Fibroblast of lung (primary cell): ENCODE results near the gene C1QL3. TPM values are rescaled to one million over a fixed set of nuclear protein-coding genes. Genes with fewer than 3 reads are reported as not detected.

Experiments used
- DNase-seq, 2 donors: peaks; one replicate each; pipeline versions ENCODE4 v3.0.0 to v3.0.0-alpha.2; 2010; ENCODE audit warnings: low read depth in 2 of 2
- H2AFZ ChIP-seq: 2 replicates; pipeline ENCODE4 v1.5.1; 2012; ENCODE audit warnings: low read length, control low read depth, inconsistent platforms
- H3K27ac ChIP-seq: 2 replicates; pipeline ENCODE4 v1.5.1; 2011; ENCODE audit warnings: low read length, control low read depth; ENCODE audit not compliant: insufficient read depth
- H3K27me3 ChIP-seq: 2 replicates; pipeline ENCODE4 v1.5.1; 2011; ENCODE audit warnings: mild to moderate bottlenecking, low read length; ENCODE audit not compliant: control insufficient read depth, insufficient read depth
- H3K36me3 ChIP-seq: 2 replicates; pipeline ENCODE4 v1.5.1; 2011; ENCODE audit warnings: low read length; ENCODE audit not compliant: control insufficient read depth, insufficient read depth
- H3K4me1 ChIP-seq: 2 replicates; pipeline ENCODE4 v1.5.1; 2011; ENCODE audit warnings: low read length; ENCODE audit not compliant: control insufficient read depth, insufficient read depth; ENCODE audit errors: extremely low read depth
- H3K4me2 ChIP-seq: 2 replicates; pipeline ENCODE4 v1.5.1; 2011; ENCODE audit warnings: low read length, control low read depth; ENCODE audit not compliant: insufficient read depth; ENCODE audit errors: extremely low read depth
- H3K4me3 ChIP-seq, 4 experiments: fragments of 200-600 bp in 1 of 4; sonication (generic) in 1 of 4; replicated peaks in 1 of 4; 2 replicates each; pipeline ENCODE4 v1.5.1; 2011 to 2016; ENCODE audit warnings: low read length in 4 of 4, low read depth in 3 of 4, mild to moderate bottlenecking in 3 of 4, control low read depth in 2 of 4, inconsistent platforms in 1 of 4, mixed read lengths in 1 of 4; ENCODE audit not compliant: insufficient read depth in 1 of 4; ENCODE audit errors: control extremely low read depth in 1 of 4
- H3K79me2 ChIP-seq: 2 replicates; pipeline ENCODE4 v1.5.1; 2012; ENCODE audit warnings: mild to moderate bottlenecking, low read length, inconsistent platforms; ENCODE audit not compliant: control insufficient read depth, insufficient read depth
- H3K9ac ChIP-seq: 2 replicates; pipeline ENCODE4 v1.5.1; 2011; ENCODE audit warnings: mild to moderate bottlenecking, low read length, control low read depth; ENCODE audit not compliant: insufficient read depth
- H3K9me3 ChIP-seq: 2 replicates; pipeline ENCODE4 v1.5.1; 2012; ENCODE audit warnings: low read depth, low read length; ENCODE audit not compliant: control insufficient read depth, insufficient read depth
- H4K20me1 ChIP-seq: 2 replicates; pipeline ENCODE4 v1.5.1; 2011; ENCODE audit warnings: low read length; ENCODE audit not compliant: control insufficient read depth, insufficient read depth; ENCODE audit errors: extremely low read depth
- EZH2 ChIP-seq: IDR thresholded peaks from 2 replicates; pipeline ENCODE4 v1.5.1; 2012; ENCODE audit warnings: low read length, control low read depth, mild to moderate bottlenecking; ENCODE audit errors: missing control alignments
- polyA plus RNA-seq, 2 donors: library from polyadenylated mRNA; depleted of rRNA in 1 of 2; stranded (reverse) in 1 of 2; unstranded in 1 of 2; fragments of >200 nt; gene quantifications; 2 replicates each; pipeline ENCODE4 v1.2.1, GENCODE V29; 2011 to 2012; ENCODE audit warnings: missing spikeins in 1 of 2
- total RNA-seq: library from RNA; depleted of rRNA; stranded (reverse); fragments of >200 nt; gene quantifications from 2 replicates; pipeline ENCODE4 v1.2.1, GENCODE V29; 2014
- TF ChIP-seq, protein P1 (sequence below), 2 donors: IDR thresholded peaks in 1 of 2; conservative IDR thresholded peaks in 1 of 2; 1 replicate in 1 of 2; 2 replicates in 1 of 2; pipeline ENCODE4 v1.5.1; 2011 to 2012; ENCODE audit warnings: low read length in 2 of 2, control low read depth in 1 of 2, inconsistent platforms in 1 of 2, low read depth in 1 of 2, mild to moderate bottlenecking in 1 of 2

Gene C1QL3
- total and polyA plus RNA-seq, 2 donors (not counting 1 experiment from before 2014, with no cell fraction given), result 0.17 TPM; not detected in 1

DNA sequence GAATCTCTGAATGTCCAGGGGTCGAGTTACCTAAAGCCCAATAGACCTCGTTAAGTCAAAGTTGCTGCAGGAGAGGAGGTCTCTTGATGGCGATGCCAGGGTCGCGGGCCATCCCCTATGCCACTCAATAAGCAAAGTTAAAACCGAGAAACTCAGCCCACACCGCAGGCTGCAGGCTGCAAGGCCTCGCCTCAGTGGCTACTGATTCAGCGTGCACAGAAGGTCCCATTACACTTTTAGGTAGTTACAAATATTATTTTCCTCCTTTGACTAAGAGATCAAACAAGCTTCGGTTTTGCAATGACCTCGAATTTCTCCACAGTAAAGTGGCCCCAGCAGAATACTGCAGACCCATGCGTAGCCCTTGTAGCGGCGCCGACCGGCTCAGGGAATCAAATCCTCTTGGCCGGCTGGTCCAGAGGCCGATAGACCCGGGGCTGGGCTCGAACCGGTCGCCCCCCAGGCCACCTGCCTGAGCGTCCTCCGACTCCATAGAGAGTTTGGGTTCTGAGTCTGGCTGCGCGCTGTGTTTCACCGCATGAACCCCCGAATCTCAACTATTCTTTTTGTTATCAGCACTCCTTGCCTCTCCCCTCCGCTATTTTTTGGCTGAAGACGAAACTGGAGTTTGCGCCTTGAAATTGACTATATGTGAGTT lies 2.3 kb downstream of the C1QL3 start:
- TF ChIP-seq, protein P1, sequence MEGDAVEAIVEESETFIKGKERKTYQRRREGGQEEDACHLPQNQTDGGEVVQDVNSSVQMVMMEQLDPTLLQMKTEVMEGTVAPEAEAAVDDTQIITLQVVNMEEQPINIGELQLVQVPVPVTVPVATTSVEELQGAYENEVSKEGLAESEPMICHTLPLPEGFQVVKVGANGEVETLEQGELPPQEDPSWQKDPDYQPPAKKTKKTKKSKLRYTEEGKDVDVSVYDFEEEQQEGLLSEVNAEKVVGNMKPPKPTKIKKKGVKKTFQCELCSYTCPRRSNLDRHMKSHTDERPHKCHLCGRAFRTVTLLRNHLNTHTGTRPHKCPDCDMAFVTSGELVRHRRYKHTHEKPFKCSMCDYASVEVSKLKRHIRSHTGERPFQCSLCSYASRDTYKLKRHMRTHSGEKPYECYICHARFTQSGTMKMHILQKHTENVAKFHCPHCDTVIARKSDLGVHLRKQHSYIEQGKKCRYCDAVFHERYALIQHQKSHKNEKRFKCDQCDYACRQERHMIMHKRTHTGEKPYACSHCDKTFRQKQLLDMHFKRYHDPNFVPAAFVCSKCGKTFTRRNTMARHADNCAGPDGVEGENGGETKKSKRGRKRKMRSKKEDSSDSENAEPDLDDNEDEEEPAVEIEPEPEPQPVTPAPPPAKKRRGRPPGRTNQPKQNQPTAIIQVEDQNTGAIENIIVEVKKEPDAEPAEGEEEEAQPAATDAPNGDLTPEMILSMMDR (conservative IDR thresholded peaks at IDR 0.05 in 1 of 2, IDR thresholded peaks at IDR 0.05 in 1 of 2; ENCODE audit: low read depth in 1 of 2, low read length in 2 of 2), result no peak
- peak; percentile 85 for TF ChIP-seq EZH2

GRCh38 chr10:16518822-16519221 lies 2.9 kb downstream of the C1QL3 start:
- peak in 1 of 2 donors; percentile 13 for DNase-seq
- no peak overlapping the region for H3K27ac ChIP-seq
- no peak overlapping the region for H3K4me3 ChIP-seq
- no peak overlapping the region for H3K4me2 ChIP-seq
- no peaks in the 10 kb centered on the region for H3K9me3 ChIP-seq
- no peak overlapping the region for H3K9ac ChIP-seq
- TF ChIP-seq, protein P1 (conservative IDR thresholded peaks at IDR 0.05 in 1 of 2, IDR thresholded peaks at IDR 0.05 in 1 of 2; ENCODE audit: low read depth in 1 of 2, low read length in 2 of 2), result peak; percentile 26 to 41
- no peak for TF ChIP-seq EZH2
- no peak overlapping the region for H2AFZ ChIP-seq
- peaks cover 32% of the 10 kb centered on the region for H3K27me3 ChIP-seq
- no peaks in the 10 kb centered on the region for H3K4me1 ChIP-seq
- H3K79me2 ChIP-seq, result no peaks in the 10 kb centered on the region
- H4K20me1 ChIP-seq, result no peaks in the 10 kb centered on the region
- H3K36me3 ChIP-seq, result no peaks in the 10 kb centered on the region

More for the DNA sequence above, 2.3 kb downstream of the C1QL3 start:
- no peak overlapping the region for H3K4me2 ChIP-seq
- H4K20me1 ChIP-seq, result no peaks in the 10 kb centered on the region
- H2AFZ ChIP-seq, result no peak overlapping the region
- no peak overlapping the region for H3K9ac ChIP-seq
- peak overlapping the region in 1 of 4 experiments; percentile 33 for H3K4me3 ChIP-seq
- no peaks in the 10 kb centered on the region for H3K36me3 ChIP-seq
- DNase-seq, result peak in 1 of 2 donors; percentile 4
- H3K79me2 ChIP-seq, result no peaks in the 10 kb centered on the region
- no peak overlapping the region for H3K27ac ChIP-seq
- no peaks in the 10 kb centered on the region for H3K9me3 ChIP-seq
- H3K4me1 ChIP-seq, result no peaks in the 10 kb centered on the region
- H3K27me3 ChIP-seq, result peaks cover 38% of the 10 kb centered on the region

- Histone ChIP-seq H3K27me3 (no peaks in the 10 kb centered on the region), H3K9ac (no peak overlapping the region), H3K9me3 (no peaks in the 10 kb centered on the region), H3K27ac (no peak overlapping the region), H2AFZ (no peak overlapping the region), H3K4me3 (no peak overlapping the region), H3K36me3 (no peaks in the 10 kb centered on the region), H3K4me2 (no peak overlapping the region), H4K20me1 (no peaks in the 10 kb centered on the region), H3K4me1 (no peaks in the 10 kb centered on the region), H3K79me2 (no peaks in the 10 kb centered on the region)
- no peak for TF ChIP-seq EZH2
- TF ChIP-seq, protein P1 (conservative IDR thresholded peaks at IDR 0.05 in 1 of 2, IDR thresholded peaks at IDR 0.05 in 1 of 2; ENCODE audit: low read depth in 1 of 2, low read length in 2 of 2), result no peak
- DNase-seq, result no peak
These were observed 10.8 kb downstream of the C1QL3 start for GRCh38 chr10:16510843-16511242.
